Ishikawa (cell line): ENCODE data around the gene S100A10.

Experiments
- CREB1 ChIP-seq: IDR thresholded peaks from 2 replicates; pipeline ENCODE4 v1.6.1; 2012; ENCODE audit warnings: low read depth
- FOXM1 ChIP-seq: IDR thresholded peaks from 2 replicates; pipeline ENCODE4 v1.6.1; 2012; ENCODE audit warnings: low read depth, borderline replicate concordance
- ZBTB7A ChIP-seq: IDR thresholded peaks from 2 replicates; pipeline ENCODE4 v1.6.1; 2012; ENCODE audit warnings: low read depth

DNA sequence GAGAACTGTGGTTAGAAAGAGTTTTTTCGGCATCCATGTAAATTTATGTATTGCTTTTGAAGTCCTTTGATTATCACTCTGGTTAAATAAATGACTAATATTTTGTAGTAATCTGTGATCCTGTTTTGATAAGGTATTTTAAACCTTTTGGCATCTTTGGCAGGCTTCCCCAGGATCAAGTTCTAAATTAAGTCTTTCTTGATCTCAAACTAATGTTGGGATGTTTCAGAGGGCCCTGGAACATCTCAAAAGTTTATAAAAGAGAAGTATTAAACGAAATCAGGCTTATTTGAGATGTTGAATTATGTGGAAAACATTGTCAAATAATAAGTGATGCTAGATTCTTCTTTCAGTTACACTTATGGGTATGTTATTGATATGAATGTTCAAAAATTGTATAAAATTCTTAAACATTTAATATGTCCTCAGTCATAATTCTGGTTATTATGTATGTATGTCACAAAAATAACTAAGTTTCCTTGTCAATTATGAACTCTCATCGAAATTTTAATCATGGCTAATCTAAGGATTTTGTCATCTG lies 36.6 kb downstream of the S100A10 start:
- TF ChIP-seq FOXM1 (no peak), CREB1 (no peak), ZBTB7A (no peak)
